Measurements from ENCODE around the gene E2F6.
A peak's percentile ranks its signal among the peaks of the same experiment; 100 is the strongest.

The E2F6 gene

DNA sequence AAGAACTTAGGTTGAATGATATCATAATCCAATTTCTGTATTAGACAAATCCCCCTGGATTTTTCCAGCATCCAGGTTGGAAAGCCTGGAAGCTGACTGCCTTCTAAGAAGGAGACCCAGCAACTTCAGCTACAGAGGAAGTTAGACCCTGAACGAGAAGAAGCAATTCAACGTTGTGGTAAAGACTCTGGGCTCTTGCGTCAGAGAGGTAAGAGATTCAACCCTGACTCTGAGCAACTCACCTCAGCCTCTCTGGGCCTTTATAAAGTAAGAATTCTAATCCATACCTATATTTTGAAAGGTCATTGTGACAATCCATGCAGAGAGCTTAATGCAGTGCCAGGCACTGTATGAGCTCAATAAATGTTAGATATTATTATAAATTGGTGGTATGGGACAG, 9.7 kb downstream of the E2F6 start:
- peak; percentile 55 for DNase-seq

DNA sequence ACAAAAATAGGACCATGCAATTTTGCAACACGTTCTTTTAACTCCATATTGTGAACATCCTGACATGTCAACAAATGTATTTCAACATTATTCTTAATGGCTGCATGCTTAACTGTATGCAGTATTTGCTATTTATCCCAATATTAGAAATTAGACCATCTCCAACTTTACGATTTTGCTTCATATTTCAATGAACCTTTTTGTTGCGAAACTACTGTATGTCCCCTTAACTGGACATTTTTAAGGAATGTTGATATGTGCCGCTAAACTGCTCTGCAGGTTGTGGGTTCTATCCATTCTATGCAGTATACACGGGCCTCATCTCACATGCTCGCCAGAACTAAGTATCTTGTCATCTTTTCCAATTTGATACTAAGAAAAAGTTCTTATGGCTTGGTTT, 11.1 kb downstream of the E2F6 start:
- no peak for DNase-seq

DNA sequence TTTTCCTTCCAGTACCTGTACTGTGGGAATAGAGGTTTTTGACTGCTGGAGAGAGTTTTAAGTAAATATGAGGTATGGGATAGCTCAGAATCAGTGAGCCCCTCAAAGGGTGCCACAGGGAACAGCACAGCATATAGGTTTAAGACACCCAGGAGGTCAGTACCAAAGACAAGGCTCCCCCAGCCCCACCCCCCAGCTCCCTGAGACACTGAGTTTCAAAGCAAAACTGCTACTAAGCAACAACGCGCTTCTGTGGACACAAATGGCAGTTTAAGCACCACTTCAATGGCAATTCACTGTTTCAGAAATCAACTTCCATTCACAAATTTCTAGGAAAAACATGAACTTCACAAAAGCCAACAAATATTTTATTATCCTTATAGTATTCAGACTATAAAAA, 15.2 kb downstream of the E2F6 start:
- DNase-seq = no peak

DNA sequence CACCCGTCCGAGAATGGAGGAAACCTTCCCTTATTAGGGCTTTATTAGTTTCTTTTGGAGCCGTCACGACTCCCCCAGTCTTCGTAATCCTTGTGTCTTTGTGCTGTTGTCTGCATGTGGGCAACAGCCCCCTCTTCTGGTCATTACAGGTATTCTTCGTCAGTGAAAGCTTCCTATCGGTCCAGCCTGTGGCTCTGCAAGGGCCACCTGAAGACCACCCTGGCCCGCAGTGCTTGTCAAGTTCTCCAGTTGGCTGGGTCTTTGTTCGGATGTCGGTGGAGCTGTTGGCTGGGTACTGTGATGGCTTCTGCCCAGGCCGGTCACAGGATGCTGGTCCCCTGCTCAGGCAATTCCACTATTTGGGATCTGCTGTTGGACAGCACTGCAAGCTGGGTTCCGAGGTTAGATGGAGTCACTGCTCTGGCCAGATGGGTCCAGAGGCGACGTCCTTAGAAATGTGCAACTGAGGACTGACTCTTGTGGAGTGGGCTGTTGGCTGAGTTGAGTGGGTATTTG, 19.2 kb downstream of the E2F6 start:
- peak; percentile 72 for DNase-seq

DNA sequence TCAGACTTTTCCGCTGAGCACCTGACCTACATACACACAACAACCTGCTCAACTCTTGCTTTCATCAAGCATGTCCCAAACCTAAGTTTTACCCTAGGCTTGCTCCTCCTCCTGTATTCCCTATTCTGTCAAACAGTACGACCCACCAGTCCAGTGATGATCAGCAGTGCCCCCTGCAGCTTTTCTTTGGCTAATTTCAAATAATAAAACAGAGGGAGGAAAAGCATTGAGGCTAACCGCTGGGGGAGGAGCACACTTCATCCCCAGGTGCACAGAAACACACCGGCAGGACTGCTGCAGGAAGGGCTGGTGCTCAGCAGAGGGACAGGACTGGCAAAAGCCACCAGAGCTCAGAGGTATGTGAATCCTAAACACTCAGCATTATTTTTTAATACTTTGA, 21.2 kb downstream of the E2F6 start:
- DNase-seq = no peak

DNA sequence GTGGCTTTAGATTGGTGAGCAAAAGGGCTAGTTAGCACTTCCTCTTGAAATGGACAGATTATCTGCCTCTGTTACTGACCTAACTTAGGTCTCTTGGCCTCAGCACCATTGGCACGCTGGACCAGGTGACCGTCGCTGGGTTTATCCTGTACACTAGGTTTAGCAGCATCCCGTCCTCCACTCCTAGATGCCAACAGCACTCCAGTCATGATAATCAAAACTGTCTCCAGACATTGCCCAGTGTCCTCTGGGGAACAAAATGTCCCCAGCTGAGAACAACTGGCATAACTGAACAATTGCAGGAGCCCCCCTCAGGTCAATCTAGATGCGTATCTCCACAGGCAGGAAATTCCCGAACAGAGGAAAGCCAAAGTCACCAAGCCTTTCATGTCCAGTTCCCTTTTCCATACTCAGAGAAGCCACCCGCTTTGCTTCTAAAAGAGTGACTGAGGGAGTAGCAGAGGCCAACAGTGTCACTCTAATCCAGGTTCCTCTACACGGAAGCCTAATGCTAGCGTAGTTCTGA, 27.3 kb downstream of the E2F6 start:
- no peak for DNase-seq

DNA sequence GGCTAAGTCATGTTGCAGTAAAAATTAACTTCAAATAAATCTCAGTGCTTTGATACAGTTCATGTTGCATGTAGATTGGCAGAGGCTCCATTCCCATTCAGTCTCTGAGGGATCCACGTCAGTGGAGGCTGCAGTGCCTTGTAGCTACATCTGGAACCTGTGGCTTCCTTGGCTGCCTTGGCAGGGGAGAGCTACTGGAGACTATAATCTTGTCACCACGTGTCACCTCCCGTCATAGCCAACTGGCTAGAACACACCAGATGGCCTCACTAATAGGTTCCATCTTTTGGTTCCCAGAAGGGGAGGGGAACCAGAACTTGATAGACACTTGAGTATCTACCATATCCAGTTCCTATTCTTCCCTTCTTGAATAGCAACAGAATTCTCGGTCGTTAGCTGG, 28.4 kb downstream of the E2F6 start:
- peak; percentile 71 for DNase-seq

DNA sequence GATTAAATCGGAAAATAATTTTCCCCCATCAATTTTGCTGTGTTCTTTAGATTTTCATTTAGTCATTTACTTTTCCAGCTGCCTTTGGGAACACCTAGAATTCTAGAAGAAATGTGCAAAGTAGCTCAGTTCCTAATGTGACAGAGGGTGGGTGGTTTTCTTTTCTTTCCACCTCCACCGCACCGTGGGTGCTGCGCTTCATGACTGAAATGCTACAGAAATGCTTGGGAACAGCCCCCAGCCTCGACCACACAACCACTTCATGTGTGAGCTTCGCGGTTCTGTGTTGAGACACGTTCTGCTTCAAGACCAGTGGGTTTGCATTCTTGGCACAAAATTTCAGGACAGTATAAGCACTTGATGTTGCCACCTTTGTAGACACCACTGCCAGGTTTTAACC, 30.9 kb downstream of the E2F6 start:
- no peak for DNase-seq

DNA sequence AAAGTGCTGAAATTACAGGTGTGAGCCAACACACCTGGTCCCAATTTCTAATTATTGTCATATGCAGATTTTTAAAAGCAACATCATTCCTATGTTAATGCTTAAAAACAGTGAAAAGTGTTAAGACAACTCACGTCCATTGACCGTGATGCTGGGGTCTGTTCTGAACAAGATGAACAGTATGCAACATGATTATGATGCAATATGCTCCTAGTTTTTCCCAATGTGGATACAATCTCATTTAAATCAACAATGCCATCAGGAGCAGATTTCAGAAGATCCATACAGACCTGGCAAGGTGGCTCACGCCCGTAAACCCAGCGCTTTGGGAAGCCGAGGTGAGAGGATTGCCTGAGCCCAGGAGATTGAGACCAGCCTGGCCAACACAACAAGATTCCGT, 31.5 kb downstream of the E2F6 start:
- no peak for DNase-seq

DNA sequence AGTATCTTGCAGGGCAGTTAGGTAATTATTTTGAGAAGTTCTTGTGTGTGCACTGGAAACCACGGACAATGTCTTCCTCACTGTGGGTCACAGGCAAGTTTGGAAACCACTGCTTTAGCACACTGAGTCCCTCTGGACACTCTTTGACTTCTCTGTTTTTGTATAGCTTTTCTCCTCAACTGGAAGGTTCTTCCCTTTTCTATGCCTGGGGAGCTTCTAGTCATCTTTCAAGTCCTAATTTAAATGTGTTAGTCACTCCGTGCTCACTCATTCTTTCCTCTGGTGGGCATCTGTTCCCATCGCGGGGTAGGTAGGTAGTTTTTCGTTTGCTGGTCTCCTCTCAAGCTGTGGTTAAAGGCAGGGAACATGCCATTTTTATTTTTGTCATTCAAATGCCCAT, 32.1 kb downstream of the E2F6 start:
- DNase-seq = no peak

DNA sequence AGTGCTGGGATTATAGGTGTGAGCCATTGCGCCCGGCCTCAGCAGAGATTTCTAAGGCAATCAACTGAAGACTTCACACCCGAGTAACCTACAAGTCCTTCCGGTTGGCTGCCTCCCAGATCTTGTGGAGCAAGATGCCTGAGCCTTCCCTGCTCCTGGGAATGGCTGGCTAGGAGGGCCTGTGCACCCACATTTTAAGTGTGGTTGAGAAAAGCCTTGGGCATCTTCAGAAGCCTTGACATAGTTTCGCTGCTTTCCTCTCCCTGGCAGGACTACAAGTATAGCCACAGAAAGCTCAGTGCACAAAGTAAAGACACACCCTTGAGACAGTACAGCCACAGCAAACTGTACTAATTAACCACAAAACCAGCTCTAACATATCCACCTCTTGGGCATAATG, 35.2 kb downstream of the E2F6 start:
- no peak for DNase-seq

DNA sequence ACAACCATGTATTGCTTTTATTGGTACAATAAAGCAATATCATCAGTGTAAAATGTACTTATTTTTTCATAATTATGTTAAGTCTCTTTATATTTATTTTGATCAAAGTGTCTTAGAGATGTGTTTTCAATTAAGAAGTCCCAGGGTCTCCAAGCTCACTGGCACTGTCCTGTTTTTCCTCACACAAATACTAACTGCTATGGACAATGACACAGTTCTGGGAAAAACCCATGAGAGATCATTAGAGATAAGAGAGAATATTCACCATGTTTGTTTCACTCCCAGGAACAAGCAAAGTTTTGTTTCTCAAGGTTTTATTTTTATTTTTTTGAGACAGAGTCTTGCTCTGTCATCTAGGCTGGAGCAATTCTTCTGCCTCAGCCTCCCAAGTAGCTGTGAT, 38.7 kb downstream of the E2F6 start:
- DNase-seq = no peak

DNA sequence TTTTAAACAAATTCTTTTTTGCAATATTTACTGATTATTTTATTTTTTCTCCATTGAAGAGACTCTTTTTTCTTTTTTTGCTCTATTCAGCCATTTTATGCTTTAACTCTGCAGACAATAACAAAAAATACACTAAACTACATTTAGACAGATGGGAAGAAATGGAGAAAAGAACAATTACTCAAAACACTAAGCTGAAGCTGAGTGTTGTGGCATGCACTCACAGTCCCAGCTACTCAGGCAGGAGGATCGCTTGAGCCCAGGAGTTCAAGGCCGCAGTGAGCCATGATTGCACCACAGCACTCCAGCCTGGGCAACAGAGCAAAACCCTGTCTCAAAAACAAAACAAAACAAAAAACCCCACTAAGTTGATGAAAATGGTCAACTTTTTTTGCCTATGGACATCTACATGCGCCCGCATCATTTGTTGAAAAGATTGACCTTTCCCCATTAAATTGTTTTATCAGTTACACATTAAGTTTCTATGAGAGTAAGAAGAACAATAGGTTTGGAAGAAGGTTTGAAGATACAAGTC, 43.0 kb downstream of the E2F6 start:
- DNase-seq = no peak

DNA sequence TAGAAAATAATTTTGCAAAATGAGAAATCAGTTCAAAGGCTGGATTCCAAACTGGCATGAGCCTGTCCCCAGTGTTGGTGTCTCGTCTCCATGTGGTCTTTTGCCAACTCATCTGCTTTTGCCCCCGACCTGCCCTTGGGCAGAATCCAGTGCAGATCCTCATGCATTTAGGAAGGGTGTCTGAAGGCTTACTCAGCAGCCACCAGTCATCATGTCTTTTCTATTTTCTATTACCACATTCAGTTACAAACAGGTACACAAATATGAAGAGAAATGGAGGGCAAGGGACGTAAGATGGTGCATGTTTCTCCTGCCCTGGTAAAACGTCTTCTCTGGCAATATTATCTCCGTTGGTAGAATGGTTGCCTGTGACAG, 43.5 kb downstream of the E2F6 start:
- no peak for DNase-seq

DNA sequence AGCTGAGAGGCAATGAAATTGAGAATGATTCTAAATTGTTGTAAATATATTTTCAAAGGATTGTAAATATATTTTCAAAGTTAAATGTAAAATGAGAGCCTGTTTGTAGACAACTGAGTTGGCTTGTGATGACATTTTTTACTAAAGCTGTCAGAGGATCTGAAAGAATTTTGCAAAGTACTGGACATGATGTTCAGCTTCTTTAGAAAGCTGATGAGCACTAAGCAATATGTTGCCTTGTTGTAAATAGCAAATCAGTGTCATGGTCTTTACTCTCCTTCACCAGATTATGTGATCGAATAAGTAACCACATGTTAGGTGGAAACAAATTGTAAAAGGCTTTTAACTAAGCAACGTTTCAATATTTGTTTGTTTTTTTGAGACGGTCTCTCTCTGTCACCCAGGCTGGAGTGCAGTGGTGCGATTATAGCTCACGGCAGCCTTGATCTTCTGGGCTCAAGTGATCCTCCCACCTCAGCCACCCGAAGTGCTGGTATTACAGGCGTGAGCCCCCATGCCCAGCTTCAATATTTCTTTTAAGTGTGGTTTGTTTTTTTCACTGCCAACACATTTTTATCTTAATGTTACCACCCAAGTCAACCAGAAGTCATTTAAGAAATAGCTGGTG, 44.0 kb downstream of the E2F6 start:
- DNase-seq = no peak

DNA sequence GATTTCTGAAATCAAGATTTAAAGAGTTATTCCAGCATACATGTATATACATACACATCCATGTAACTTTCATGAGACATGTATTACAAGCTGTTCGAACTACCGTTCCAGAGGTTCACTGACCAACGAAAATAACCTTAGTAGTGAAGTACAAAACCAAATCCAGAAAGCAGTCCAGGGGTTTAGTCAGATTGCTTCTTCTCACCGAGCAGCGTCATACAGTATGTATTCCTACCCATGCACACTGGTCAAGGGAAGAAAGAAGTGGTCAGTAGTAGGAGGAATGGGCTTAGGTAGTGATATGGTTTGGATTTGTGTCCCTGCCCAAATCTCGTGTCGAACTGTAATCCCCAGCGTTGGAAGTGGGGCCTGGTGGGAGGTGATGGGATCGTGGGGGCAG, 45.3 kb downstream of the E2F6 start:
- no peak for DNase-seq

DNA sequence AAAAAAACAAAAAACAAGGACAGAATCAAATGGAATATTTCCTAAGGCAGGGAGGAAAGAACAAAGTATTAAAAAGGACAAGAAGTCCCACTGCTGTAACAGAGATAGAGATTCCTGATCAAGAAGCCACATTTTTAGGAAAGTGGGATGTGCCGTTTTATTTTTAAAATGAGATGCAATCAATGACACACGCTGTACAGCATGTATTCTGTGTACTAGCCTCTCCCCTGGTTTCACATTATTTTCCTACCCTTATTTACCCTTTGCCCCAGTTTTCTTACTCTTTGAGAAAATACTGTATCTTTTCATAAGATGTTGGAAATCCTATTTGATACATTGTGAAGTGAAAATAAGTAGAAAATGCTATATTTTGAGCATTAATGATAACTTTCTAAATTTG, 45.8 kb downstream of the E2F6 start:
- no peak for DNase-seq

DNA sequence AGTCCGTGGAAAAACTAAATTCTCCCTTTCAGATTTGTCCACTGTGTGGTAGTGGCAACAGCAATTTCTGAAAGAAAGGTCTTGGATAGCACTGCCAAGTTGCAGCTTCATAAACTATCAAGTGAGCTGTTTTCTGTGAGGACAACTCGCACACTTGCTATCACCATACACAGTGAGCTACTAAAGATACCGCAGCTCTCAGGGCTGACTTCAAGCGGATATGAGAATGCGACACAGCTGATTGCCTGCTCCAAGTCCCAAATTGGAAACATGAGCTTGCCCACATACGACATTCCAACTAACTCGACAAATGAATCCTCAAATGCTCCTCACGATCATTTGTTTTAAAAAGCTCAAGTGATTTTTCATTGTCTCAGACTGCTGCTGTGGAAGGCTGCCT, 46.2 kb downstream of the E2F6 start:
- DNase-seq = no peak

DNA sequence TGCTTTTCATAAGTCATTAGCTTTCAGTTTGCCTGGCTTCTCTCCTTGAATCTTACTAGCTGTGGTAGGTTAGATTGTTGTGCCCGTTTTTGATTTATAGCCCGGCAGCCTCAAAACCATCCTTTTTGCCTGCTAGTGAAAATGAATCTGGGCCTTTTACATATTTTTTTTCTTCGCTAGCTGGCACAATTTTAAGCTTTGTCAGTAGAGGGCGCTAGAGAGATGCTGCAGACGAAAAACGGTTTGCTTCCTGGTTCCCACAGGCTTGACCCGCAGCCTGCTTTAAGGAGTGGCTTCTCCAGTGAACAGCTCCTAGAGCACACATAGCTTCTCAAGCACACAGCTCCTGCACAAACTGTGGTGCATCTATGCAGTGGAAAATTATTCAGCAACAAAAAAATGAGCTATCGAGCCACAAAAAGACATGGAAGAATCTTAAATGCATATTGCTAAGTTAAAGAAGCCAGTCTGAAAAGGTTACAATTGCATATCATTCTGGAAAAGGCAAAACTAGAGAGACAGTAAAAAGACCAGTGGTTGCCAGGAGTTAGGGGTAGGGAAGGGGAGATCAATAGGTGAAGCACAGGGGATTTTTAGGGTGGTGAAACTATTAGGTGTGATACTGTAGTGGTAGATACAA, 47.9 kb downstream of the E2F6 start:
- DNase-seq = peak; percentile 55

DNA sequence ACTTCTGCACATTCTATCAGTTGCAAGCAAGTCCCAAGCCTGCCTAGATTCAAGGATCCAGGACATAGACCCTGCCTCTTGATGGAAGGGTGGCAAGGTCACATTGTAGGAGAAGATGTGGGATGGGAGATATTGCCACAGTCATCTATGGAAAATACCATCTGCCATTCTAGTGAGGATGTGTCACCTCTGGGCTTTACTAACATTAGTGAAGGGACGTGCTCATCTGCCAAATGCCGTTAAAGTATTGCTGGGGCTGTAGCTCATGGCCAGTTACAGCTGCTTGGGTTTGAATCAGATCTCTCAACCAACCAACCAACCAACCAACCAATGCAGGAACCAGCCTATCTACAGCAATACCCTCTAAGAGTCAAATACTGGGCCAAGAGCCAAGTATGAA, 49.0 kb downstream of the E2F6 start:
- no peak for DNase-seq

DNA sequence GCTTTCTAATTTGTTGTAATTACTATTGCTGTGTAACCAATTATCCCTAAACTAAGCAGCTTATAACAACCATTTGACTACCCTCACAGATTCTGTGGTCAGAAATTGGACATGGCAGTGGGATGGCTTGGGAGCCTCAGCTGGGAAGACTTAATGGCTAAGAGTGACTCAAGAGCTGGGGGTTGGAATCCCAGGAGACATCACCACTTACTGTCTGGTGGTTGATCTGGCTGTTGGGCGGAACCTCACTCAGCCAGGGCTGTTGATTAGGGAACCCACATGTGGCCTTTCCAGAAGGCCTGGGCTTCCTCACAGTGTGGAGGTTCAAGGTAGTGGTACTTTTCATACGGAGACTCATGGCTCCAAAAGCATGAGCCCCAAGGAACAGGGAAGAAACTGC, 49.8 kb downstream of the E2F6 start:
- DNase-seq = peak; percentile 89

DNA sequence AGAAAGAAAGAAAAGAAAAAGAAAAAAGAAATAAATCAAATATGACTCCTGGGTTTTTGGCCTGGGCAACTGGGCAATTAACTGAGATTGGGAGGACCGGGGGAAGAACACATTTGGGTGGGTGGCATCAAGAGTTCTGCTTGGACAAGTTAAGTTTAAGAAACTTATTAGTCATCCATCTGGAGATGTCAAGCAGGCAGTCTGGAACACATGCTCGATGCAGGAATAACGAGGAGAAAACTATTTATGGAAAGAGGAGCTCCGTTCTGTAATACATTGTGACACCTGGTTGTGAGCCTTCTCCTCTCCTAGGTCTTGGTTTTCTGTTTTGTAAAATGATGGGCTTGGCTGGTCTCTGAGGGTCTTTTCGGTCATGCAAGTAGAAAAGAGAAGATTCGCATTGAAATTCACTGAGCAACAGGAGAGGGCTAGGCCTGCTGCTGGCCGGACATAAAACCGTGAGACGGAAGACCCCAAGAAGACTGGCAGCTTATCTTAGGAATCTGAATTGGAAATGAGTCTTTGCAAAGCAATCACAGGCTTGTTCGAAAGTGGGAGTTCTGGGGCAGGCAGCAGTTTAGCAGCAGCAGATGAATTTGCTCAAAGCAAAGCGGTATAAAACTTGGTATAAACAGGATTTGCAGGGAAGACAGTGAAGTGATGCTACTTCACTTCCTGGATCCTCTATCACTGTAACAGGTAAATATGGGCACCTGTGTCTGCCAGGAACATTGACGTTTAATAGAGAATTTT, 51.4 kb downstream of the E2F6 start:
- DNase-seq = no peak

DNA sequence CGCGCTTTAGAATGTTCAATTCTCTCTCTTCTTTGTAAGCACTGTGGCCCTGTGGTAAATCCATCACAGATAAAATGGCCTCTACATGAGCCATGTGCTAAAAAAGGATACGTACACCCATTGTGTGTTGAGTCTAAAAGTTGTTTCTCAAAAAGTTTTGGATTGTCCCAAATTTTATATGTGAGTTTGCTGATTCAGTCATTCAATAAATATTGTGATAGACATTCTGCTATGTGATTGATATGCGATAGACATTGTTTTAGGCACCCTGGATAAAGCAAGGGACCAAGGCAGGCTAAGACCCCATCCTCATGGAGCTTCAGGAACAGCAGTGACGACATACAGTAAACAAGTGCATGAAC, 53.5 kb downstream of the E2F6 start:
- DNase-seq = no peak

All from NCI-H82 (cell line).